ENCODE measurements around the gene MALT1.

GRCh38 chr18:58789876-58790240 is 118.6 kb downstream of the MALT1 start:
- no peak for TF ChIP-seq POLR2AphosphoS5 (IDR thresholded peaks at IDR 0.05; ENCODE audit: low read depth, low read length)
- TF ChIP-seq TAF1 (IDR thresholded peaks at IDR 0.05; ENCODE audit: borderline replicate concordance, insufficient read depth, low read length), result no peak
- TF ChIP-seq SIN3A (IDR thresholded peaks at IDR 0.05; ENCODE audit: borderline replicate concordance, insufficient read depth, low read length), result no peak
- no peak for TF ChIP-seq REST (IDR thresholded peaks at IDR 0.05; ENCODE audit: insufficient read depth in 1 of 2, low read depth in 2 of 2, low read length in 2 of 2)
